ENCODE data around the gene PHC3. TPM values are rescaled to one million over a fixed set of nuclear protein-coding genes. Genes with fewer than 3 reads are reported as not detected.

Gene PHC3
- total RNA-seq, 1 donor from 2014 or later, result 84.4 TPM

- Histone ChIP-seq H3K27ac (no peak overlapping the region), H3K36me3 (peaks cover 62% of the 10 kb centered on the region), H3K4me3 (no peak overlapping the region), H3K4me1 (peaks cover 10% of the 10 kb centered on the region), H3K9me3 (no peaks in the 10 kb centered on the region), H3K27me3 (no peaks in the 10 kb centered on the region)
- no peak for DNase-seq
- no peak for TF ChIP-seq CTCF (IDR thresholded peaks at IDR 0.05)
- ATAC-seq, result no peak
- intact Hi-C loops (cut with DNase I), result no loop called here
These were observed 17.4 kb downstream of the PHC3 start for GRCh38 chr3:170163956-170164645.

GRCh38 chr3:170162630-170163029 lies 18.9 kb downstream of the PHC3 start:
- ATAC-seq (no peak), DNase-seq (no peak)
- Histone ChIP-seq H3K9me3 (no peaks in the 10 kb centered on the region), H3K4me3 (no peak overlapping the region), H3K36me3 (peaks cover 48% of the 10 kb centered on the region), H3K4me1 (peaks cover 10% of the 10 kb centered on the region), H3K27ac (no peak overlapping the region), H3K27me3 (no peaks in the 10 kb centered on the region)
- intact Hi-C loops (cut with DNase I), result no loop called here
- no peak for TF ChIP-seq CTCF (IDR thresholded peaks at IDR 0.05)

GRCh38 chr3:170162052-170162451 lies 19.5 kb downstream of the PHC3 start:
- no peak for TF ChIP-seq CTCF (IDR thresholded peaks at IDR 0.05)
- Histone ChIP-seq H3K27ac (no peak overlapping the region), H3K4me3 (no peak overlapping the region), H3K9me3 (no peaks in the 10 kb centered on the region), H3K27me3 (no peaks in the 10 kb centered on the region), H3K4me1 (peaks cover 10% of the 10 kb centered on the region), H3K36me3 (peaks cover 42% of the 10 kb centered on the region)
- ATAC-seq (no peak), DNase-seq (no peak)
- intact Hi-C loops (cut with DNase I), result no loop called here

GRCh38 chr3:170159933-170160332 lies 21.6 kb downstream of the PHC3 start:
- intact Hi-C loops (cut with DNase I), result no loop called here
- H3K27me3 ChIP-seq, result no peaks in the 10 kb centered on the region
- no peak for TF ChIP-seq CTCF (IDR thresholded peaks at IDR 0.05)
- ATAC-seq, result no peak
- H3K4me1 ChIP-seq, result peaks cover 10% of the 10 kb centered on the region
- no peak overlapping the region for H3K27ac ChIP-seq
- H3K36me3 ChIP-seq, result peaks cover 36% of the 10 kb centered on the region
- no peak overlapping the region for H3K4me3 ChIP-seq
- no peaks in the 10 kb centered on the region for H3K9me3 ChIP-seq
- DNase-seq, result no peak

GRCh38 chr3:170159459-170159858 lies 22.1 kb downstream of the PHC3 start:
- Histone ChIP-seq H3K9me3 (no peaks in the 10 kb centered on the region), H3K4me3 (no peak overlapping the region), H3K27ac (no peak overlapping the region), H3K4me1 (peaks cover 10% of the 10 kb centered on the region), H3K27me3 (no peaks in the 10 kb centered on the region), H3K36me3 (peaks cover 36% of the 10 kb centered on the region)
- no peak for TF ChIP-seq CTCF (IDR thresholded peaks at IDR 0.05)
- ATAC-seq, result no peak
- no peak for DNase-seq
- intact Hi-C loops (cut with DNase I), result no loop called here

- no peak for TF ChIP-seq CTCF (IDR thresholded peaks at IDR 0.05)
- no peaks in the 10 kb centered on the region for H3K9me3 ChIP-seq
- intact Hi-C loops (cut with DNase I), result no loop called here
- peaks cover 21% of the 10 kb centered on the region for H3K4me1 ChIP-seq
- ATAC-seq (no peak), DNase-seq (no peak)
- no peak overlapping the region for H3K27ac ChIP-seq
- H3K4me3 ChIP-seq, result no peak overlapping the region
- peaks cover 12% of the 10 kb centered on the region for H3K36me3 ChIP-seq
- H3K27me3 ChIP-seq, result no peaks in the 10 kb centered on the region
These were observed 25.9 kb downstream of the PHC3 start for GRCh38 chr3:170155604-170156003.

All from upper lobe of right lung (tissue), 1 donor.